DMS 273 treated with DMSO at 0.1 percent for 48 hours (cell line): ENCODE data around the gene FRMD4B.

Source experiments
- DNase-seq: peaks from one replicate; lab custom pipeline; 2025; lab: John Stamatoyannopoulos, UW

Gene FRMD4B

GRCh38 chr3:69174871-69175737, 210.8 kb downstream of the FRMD4B start:
- DNase-seq = no peak

- DNase-seq = no peak
These were observed 211.4 kb downstream of the FRMD4B start for GRCh38 chr3:69174445-69174844.

- no peak for DNase-seq
These were observed 213.8 kb downstream of the FRMD4B start for GRCh38 chr3:69172058-69172457.

GRCh38 chr3:69166446-69166845, 219.4 kb downstream of the FRMD4B start:
- DNase-seq = no peak

- DNase-seq = no peak
These were observed 220.1 kb downstream of the FRMD4B start for GRCh38 chr3:69165744-69166143.

- no peak for DNase-seq
These were observed 221.6 kb downstream of the FRMD4B start for GRCh38 chr3:69164296-69164695.

- DNase-seq = no peak
These were observed 223.4 kb downstream of the FRMD4B start for GRCh38 chr3:69162308-69162980.

GRCh38 chr3:69161587-69162307, 224.1 kb downstream of the FRMD4B start:
- DNase-seq = no peak

- DNase-seq = no peak
These were observed 225.4 kb downstream of the FRMD4B start for GRCh38 chr3:69160525-69160924.

GRCh38 chr3:69160107-69160506, 225.8 kb downstream of the FRMD4B start:
- no peak for DNase-seq

GRCh38 chr3:69149586-69149985, 236.3 kb downstream of the FRMD4B start:
- DNase-seq = no peak

GRCh38 chr3:69145688-69146087, 240.2 kb downstream of the FRMD4B start:
- DNase-seq = no peak

- peak; percentile 67 for DNase-seq
These were observed 241.2 kb downstream of the FRMD4B start for GRCh38 chr3:69144631-69145245.

- peak; percentile 72 for DNase-seq
These were observed 242.3 kb downstream of the FRMD4B start for GRCh38 chr3:69143612-69144011.

GRCh38 chr3:69142797-69143454, 243.0 kb downstream of the FRMD4B start:
- no peak for DNase-seq

- DNase-seq = peak; percentile 21
These were observed 243.8 kb downstream of the FRMD4B start for GRCh38 chr3:69142090-69142489.

GRCh38 chr3:69141313-69141712, 244.6 kb downstream of the FRMD4B start:
- no peak for DNase-seq

- DNase-seq = no peak
These were observed 248.5 kb downstream of the FRMD4B start for GRCh38 chr3:69137412-69137811.

- DNase-seq = no peak
These were observed 248.9 kb downstream of the FRMD4B start for GRCh38 chr3:69137005-69137404.

- DNase-seq = no peak
These were observed 255.2 kb downstream of the FRMD4B start for GRCh38 chr3:69130689-69131088.

- no peak for DNase-seq
These were observed 256.4 kb downstream of the FRMD4B start for GRCh38 chr3:69129531-69129930.

GRCh38 chr3:69128509-69128908, 257.4 kb downstream of the FRMD4B start:
- no peak for DNase-seq
